Ascending aorta (tissue), 2 donors: Measurements from ENCODE around the gene CAMSAP2. TPM values are rescaled to one million over a fixed set of nuclear protein-coding genes. Genes with fewer than 3 reads are reported as not detected.

ENCODE experiments used
- DNase-seq, 2 donors: peaks; one replicate each; pipeline ENCODE4 v3.0.0-alpha.2; 2019; ENCODE audit warnings: low spot score in 2 of 2
- H3K27ac ChIP-seq, 2 donors: fragments of 200-600 bp; sonication (generic); one replicate each; pipeline ENCODE4 v1.5.1; 2016 to 2017; ENCODE audit warnings: mild to moderate bottlenecking in 1 of 2
- H3K27me3 ChIP-seq: fragments of 200-600 bp; sonication (generic); one replicate; pipeline ENCODE4 v1.5.1; 2017
- H3K36me3 ChIP-seq, 2 donors: fragments of 200-600 bp; sonication (generic); one replicate each; pipeline ENCODE4 v1.5.1; 2016
- H3K4me1 ChIP-seq, 2 donors: fragments of 200-600 bp; sonication (generic); one replicate each; pipeline ENCODE4 v1.5.1; 2016 to 2017; ENCODE audit warnings: mild to moderate bottlenecking in 1 of 2
- H3K4me3 ChIP-seq, 2 donors: fragments of 200-600 bp; sonication (generic); one replicate each; pipeline ENCODE4 v1.5.1; 2016 to 2017; ENCODE audit warnings: mild to moderate bottlenecking in 1 of 2
- H3K9me3 ChIP-seq, 2 donors: fragments of 200-600 bp; sonication (generic); one replicate each; pipeline ENCODE4 v1.5.1; 2016
- CTCF ChIP-seq, 3 experiments: fragments of 200-600 bp in 2 of 3; fragments of 450-650 bp in 1 of 3; sonication (generic) in 2 of 3; IDR thresholded peaks; one replicate each; pipeline ENCODE4 v1.5.1; 2016 to 2019; ENCODE audit warnings: antibody characterized with exemption in 3 of 3, mild to moderate bottlenecking in 1 of 3, moderate library complexity in 1 of 3
- intact Hi-C: fragments of 100-400 bp; cut with DNase I; formaldehyde crosslinking; loops from one replicate; pipeline ENCODE4 v1.15.1; 2023
- total RNA-seq: library from RNA; depleted of rRNA; stranded (reverse); fragments of >200 nt; gene quantifications from one replicate; pipeline ENCODE4 v1.1.0, GENCODE V29; 2016

CAMSAP2 gene
- total RNA-seq, 1 donor from 2014 or later = 22.4 TPM

- peak; percentile 47 to 92 for DNase-seq
- no peak for TF ChIP-seq CTCF (IDR thresholded peaks at IDR 0.05)
- peak overlapping the region; percentile 77 to 99 for H3K4me3 ChIP-seq
- intact Hi-C loops = loop anchor here (1.0 to 2.0 kb wide), 4 partner anchors 38 to 119 kb away; partner anchors contain the start of gene KIF14
- peak overlapping the region; percentile 97 to 100 for H3K27ac ChIP-seq
- no peaks in the 10 kb centered on the region for H3K36me3 ChIP-seq
- no peaks in the 10 kb centered on the region for H3K27me3 ChIP-seq
- H3K9me3 ChIP-seq = no peaks in the 10 kb centered on the region
- peaks cover 0 to 15% of the 10 kb centered on the region in 2 donors for H3K4me1 ChIP-seq
Observed at GRCh38 chr1:200738949-200739651, 407 bp downstream of the CAMSAP2 start.

- Histone ChIP-seq H3K27me3 (no peaks in the 10 kb centered on the region), H3K4me3 (peak overlapping the region; percentile 77 to 99), H3K9me3 (no peaks in the 10 kb centered on the region), H3K36me3 (no peaks in the 10 kb centered on the region), H3K4me1 (peaks cover 0 to 21% of the 10 kb centered on the region in 2 donors), H3K27ac (peak overlapping the region; percentile 97 to 100)
- peak in 1 of 2 donors; percentile 76 for DNase-seq
- intact Hi-C loops = loop anchor here (1.0 to 2.0 kb wide), 3 partner anchors 37 to 120 kb away; partner anchors contain the start of gene KIF14
- no peak for TF ChIP-seq CTCF (IDR thresholded peaks at IDR 0.05)
Observed at GRCh38 chr1:200739702-200740570, 1.2 kb downstream of the CAMSAP2 start.

- no peaks in the 10 kb centered on the region for H3K27me3 ChIP-seq
- DNase-seq = no peak
- peaks cover 0 to 26% of the 10 kb centered on the region in 2 donors for H3K4me1 ChIP-seq
- H3K36me3 ChIP-seq = no peaks in the 10 kb centered on the region
- H3K4me3 ChIP-seq = peak overlapping the region; percentile 77 to 99
- H3K27ac ChIP-seq = no peak overlapping the region
- TF ChIP-seq CTCF (IDR thresholded peaks at IDR 0.05) = no peak
- intact Hi-C loops = no loop called here
- H3K9me3 ChIP-seq = no peaks in the 10 kb centered on the region
Observed at GRCh38 chr1:200740571-200741208, 2.0 kb downstream of the CAMSAP2 start.

- Histone ChIP-seq H3K9me3 (no peaks in the 10 kb centered on the region), H3K27me3 (no peaks in the 10 kb centered on the region), H3K4me1 (peaks cover 0 to 26% of the 10 kb centered on the region in 2 donors), H3K36me3 (no peaks in the 10 kb centered on the region), H3K4me3 (peak overlapping the region; percentile 77 to 99), H3K27ac (no peak overlapping the region)
- DNase-seq = no peak
- TF ChIP-seq CTCF (IDR thresholded peaks at IDR 0.05) = no peak
- intact Hi-C loops = no loop called here
Observed at GRCh38 chr1:200741551-200742207, 3.0 kb downstream of the CAMSAP2 start.

GRCh38 chr1:200744143-200744542 lies 5.5 kb downstream of the CAMSAP2 start:
- TF ChIP-seq CTCF (IDR thresholded peaks at IDR 0.05) = no peak
- Histone ChIP-seq H3K9me3 (no peaks in the 10 kb centered on the region), H3K27me3 (no peaks in the 10 kb centered on the region), H3K27ac (no peak overlapping the region), H3K36me3 (no peaks in the 10 kb centered on the region), H3K4me1 (peaks cover 0 to 21% of the 10 kb centered on the region in 2 donors), H3K4me3 (no peak overlapping the region)
- intact Hi-C loops = no loop called here
- no peak for DNase-seq
